Measurements from ENCODE around the gene CPNE6. TPM values are rescaled to one million over a fixed set of nuclear protein-coding genes. Genes with fewer than 3 reads are reported as not detected.

The CPNE6 gene
- total RNA-seq, 4 donors from 2014 or later, result 0.29 TPM; not detected in 3

- 0% methylated on average over 21 to 46 of the region's 74 CpGs for WGBS, 2 donors
- Histone ChIP-seq H3K4me3 (replicated peaks in 1 of 3) (peak overlapping the region; percentile 41 to 84 (median 60)), H3K27ac (peak overlapping the region; percentile 56 to 91 (median 87)), H3K27me3 (no peaks in the 10 kb centered on the region), H3K9me3 (no peaks in the 10 kb centered on the region), H3K36me3 (no peaks in the 10 kb centered on the region), H3K4me1 (peaks cover 7 to 15% of the 10 kb centered on the region in 2 donors)
- DNase-seq, result peak; percentile 87 to 89
- peak; percentile 24 to 89 for TF ChIP-seq POLR2A (IDR thresholded peaks at IDR 0.05)
- no peak for TF ChIP-seq CTCF (IDR thresholded peaks at IDR 0.05)
- intact Hi-C loops (cut with DNase I), result no loop called here
These were observed 9.8 kb downstream of the CPNE6 start for GRCh38 chr14:24080888-24081738.

GRCh38 chr14:24081739-24082211 lies 10.4 kb downstream of the CPNE6 start:
- DNase-seq, result peak; percentile 21 to 24
- TF ChIP-seq POLR2A (IDR thresholded peaks at IDR 0.05), result no peak
- TF ChIP-seq CTCF (IDR thresholded peaks at IDR 0.05), result no peak
- H3K4me3 ChIP-seq (replicated peaks in 1 of 3), result peak overlapping the region in 2 of 3 donors; percentile 60 to 84
- peak overlapping the region; percentile 56 to 91 (median 87) for H3K27ac ChIP-seq
- no peaks in the 10 kb centered on the region for H3K36me3 ChIP-seq
- no peaks in the 10 kb centered on the region for H3K27me3 ChIP-seq
- 48 to 55% methylated on average over 7 of the region's 26 CpGs for WGBS, 2 donors
- intact Hi-C loops (cut with DNase I), result no loop called here
- no peaks in the 10 kb centered on the region for H3K9me3 ChIP-seq
- peaks cover 7 to 15% of the 10 kb centered on the region in 2 donors for H3K4me1 ChIP-seq

GRCh38 chr14:24082411-24083080 lies 11.2 kb downstream of the CPNE6 start:
- TF ChIP-seq POLR2A (IDR thresholded peaks at IDR 0.05) (no peak), CTCF (IDR thresholded peaks at IDR 0.05) (no peak)
- no peak overlapping the region for H3K4me3 ChIP-seq (replicated peaks in 1 of 3)
- intact Hi-C loops (cut with DNase I), result no loop called here

GRCh38 chr14:24083462-24083861 lies 12.1 kb downstream of the CPNE6 start:
- 90 to 94% methylated on average over 3 of the region's 3 CpGs for WGBS, 2 donors
- Histone ChIP-seq H3K27ac (no peak overlapping the region), H3K4me1 (peaks cover 7 to 15% of the 10 kb centered on the region in 2 donors), H3K36me3 (no peaks in the 10 kb centered on the region), H3K9me3 (no peaks in the 10 kb centered on the region), H3K27me3 (no peaks in the 10 kb centered on the region), H3K4me3 (replicated peaks in 1 of 3) (no peak overlapping the region)
- TF ChIP-seq POLR2A (IDR thresholded peaks at IDR 0.05) (no peak), CTCF (IDR thresholded peaks at IDR 0.05) (no peak)
- DNase-seq, result no peak
- intact Hi-C loops (cut with DNase I), result no loop called here

More at GRCh38 chr14:24082411-24083080, 11.2 kb downstream of the CPNE6 start:
- H3K27ac ChIP-seq, result peak overlapping the region in 1 of 3 donors; percentile 56
- no peak for DNase-seq
- 94 to 97% methylated on average over 4 to 5 of the region's 5 CpGs for WGBS, 2 donors
- no peaks in the 10 kb centered on the region for H3K27me3 ChIP-seq
- no peaks in the 10 kb centered on the region for H3K9me3 ChIP-seq
- H3K36me3 ChIP-seq, result no peaks in the 10 kb centered on the region
- peaks cover 7 to 15% of the 10 kb centered on the region in 2 donors for H3K4me1 ChIP-seq
